IMR-90 (cell line): ENCODE data around the gene AKAP9. TPM values are rescaled to one million over a fixed set of nuclear protein-coding genes. Genes with fewer than 3 reads are reported as not detected.
"Not testable (repeated sequence)": the region's sequence is repeated elsewhere in the genome, so short reads cannot be mapped to it uniquely, and the experiment has no call there.

Source experiments
- ATAC-seq: fragments of 200-7000 bp; cut with Tn5 transposase; 2 replicates; pipeline ENCODE4 v1.9.1; 2020; ENCODE audit warnings: low read depth, mild to moderate bottlenecking, moderate library complexity
- BruUV-seq: library from RNA; stranded (reverse); fragments of 400-500 nt; replicated peaks from 2 replicates; lab custom pipeline; 2021; lab: Mats Ljungman, UMichigan
- CTCF ChIA-PET: fragments of 300-600 bp; formaldehyde crosslinking; extraction: SDS; loops from one replicate; lab custom pipeline; 2021; ENCODE audit warnings: antibody characterized with exemption; lab: Yijun Ruan, JAX
- POLR2A ChIA-PET: fragments of 300-600 bp; sonication (Branson Sonifier 250); formaldehyde crosslinking; loops from one replicate; lab custom pipeline; 2022; ENCODE audit warnings: antibody characterized with exemption; ENCODE audit not compliant: unreplicated experiment; lab: Charles Lee
- DNase-seq: peaks from one replicate; pipeline ENCODE4 v3.0.0; 2013
- H2AFZ ChIP-seq: replicated peaks from 2 replicates; pipeline ENCODE3; 2013; ENCODE audit warnings: low read length, mild to moderate bottlenecking; ENCODE audit not compliant: poor library complexity
- H2AK5ac ChIP-seq: 2 replicates; pipeline ENCODE4 v1.6.1; 2013; ENCODE audit warnings: low read depth, low read length, inconsistent platforms
- H2AK9ac ChIP-seq: replicated peaks from 2 replicates; pipeline ENCODE3; 2013; ENCODE audit warnings: mild to moderate bottlenecking, low read depth, low read length, moderate library complexity; ENCODE audit not compliant: poor library complexity
- H2BK120ac ChIP-seq: 2 replicates; pipeline ENCODE4 v1.6.1; 2013; ENCODE audit warnings: low read depth, low read length, inconsistent platforms
- H2BK15ac ChIP-seq: 3 replicates; pipeline ENCODE4 v1.6.1; 2013; ENCODE audit warnings: low read depth, low read length, inconsistent platforms
- H2BK20ac ChIP-seq: 2 replicates; pipeline ENCODE4 v1.6.1; 2013; ENCODE audit warnings: low read depth, mild to moderate bottlenecking, inconsistent platforms, low read length, moderate library complexity
- H2BK5ac ChIP-seq: 2 replicates; pipeline ENCODE4 v1.6.1; 2013; ENCODE audit warnings: mild to moderate bottlenecking, low read depth, low read length, inconsistent platforms; ENCODE audit not compliant: poor library complexity, severe bottlenecking
- H3K14ac ChIP-seq: replicated peaks from 2 replicates; pipeline ENCODE4 v1.6.1; 2013; ENCODE audit warnings: low read depth, low read length, inconsistent platforms
- H3K18ac ChIP-seq: 2 replicates; pipeline ENCODE4 v1.6.1; 2013; ENCODE audit warnings: low read depth, low read length, control low read depth
- H3K23ac ChIP-seq: 2 replicates; pipeline ENCODE4 v1.6.1; 2013; ENCODE audit warnings: low read depth, low read length, inconsistent platforms
- H3K27ac ChIP-seq: 2 replicates; pipeline ENCODE4 v1.5.1; 2013; ENCODE audit warnings: mild to moderate bottlenecking, control low read depth, low read length; ENCODE audit not compliant: insufficient read depth
- H3K27me3 ChIP-seq: 2 replicates; pipeline ENCODE4 v1.6.1; 2013; ENCODE audit warnings: low read length; ENCODE audit not compliant: control insufficient read depth, insufficient read depth
- H3K36me3 ChIP-seq: 2 replicates; pipeline ENCODE4 v1.6.1; 2013; ENCODE audit warnings: low read length, mixed read lengths; ENCODE audit not compliant: control insufficient read depth, insufficient read depth
- H3K4ac ChIP-seq: 2 replicates; pipeline ENCODE4 v1.6.1; 2013; ENCODE audit warnings: low read depth, low read length, inconsistent platforms
- H3K4me1 ChIP-seq: 2 replicates; pipeline ENCODE4 v1.6.1; 2013; ENCODE audit warnings: low read length, mixed read lengths; ENCODE audit not compliant: control insufficient read depth, insufficient read depth
- H3K4me2 ChIP-seq: 2 replicates; pipeline ENCODE4 v1.6.1; 2013; ENCODE audit warnings: low read depth, mild to moderate bottlenecking, control low read depth, low read length, moderate library complexity
- H3K4me3 ChIP-seq: 2 replicates; pipeline ENCODE4 v1.5.1; 2013; ENCODE audit warnings: low read depth, mild to moderate bottlenecking, control low read depth, low read length, moderate library complexity; ENCODE audit not compliant: insufficient read depth
- H3K56ac ChIP-seq: 2 replicates; pipeline ENCODE4 v1.6.1; 2013; ENCODE audit warnings: low read length, inconsistent platforms; ENCODE audit not compliant: insufficient read depth; ENCODE audit errors: extremely low read depth
- H3K79me1 ChIP-seq, 2 experiments: 2 replicates each; pipeline ENCODE4 v1.6.1; 2013; ENCODE audit warnings: low read length in 2 of 2, inconsistent platforms in 1 of 2, low read depth in 1 of 2
- H3K9ac ChIP-seq: 2 replicates; pipeline ENCODE4 v1.6.1; 2013; ENCODE audit warnings: low read depth, low read length, control low read depth
- H3K9me1 ChIP-seq: 2 replicates; pipeline ENCODE4 v1.6.1; 2013; ENCODE audit warnings: low read length, inconsistent platforms; ENCODE audit not compliant: insufficient read depth
- H3K9me3 ChIP-seq: 2 replicates; pipeline ENCODE4 v1.6.1; 2013; ENCODE audit warnings: low read length; ENCODE audit not compliant: control insufficient read depth, insufficient read depth
- H4K20me1 ChIP-seq: 2 replicates; pipeline ENCODE4 v1.6.1; 2013; ENCODE audit warnings: low read length, inconsistent platforms; ENCODE audit not compliant: insufficient read depth
- H4K5ac ChIP-seq: 2 replicates; pipeline ENCODE4 v1.6.1; 2013; ENCODE audit warnings: mild to moderate bottlenecking, low read depth, low read length, control low read depth
- H4K8ac ChIP-seq, 2 experiments: 2 replicates each; pipeline ENCODE4 v1.6.1; 2013; ENCODE audit warnings: low read depth in 2 of 2, low read length in 2 of 2, control low read depth in 1 of 2, inconsistent platforms in 1 of 2
- H4K91ac ChIP-seq: 2 replicates; pipeline ENCODE4 v1.6.1; 2013; ENCODE audit warnings: low read depth, low read length, inconsistent platforms; ENCODE audit not compliant: insufficient read depth
- CTCF ChIP-seq: conservative IDR thresholded peaks from 2 replicates; pipeline ENCODE4 v1.5.1; 2012; ENCODE audit warnings: mild to moderate bottlenecking, low read depth, low read length, improper control_type of control experiment
- RAD21 ChIP-seq: IDR thresholded peaks from 2 replicates; pipeline ENCODE4 v1.6.1; 2012; ENCODE audit warnings: low read length, improper control_type of control experiment
- SMC3 ChIP-seq: fragments of 150-350 bp; IDR thresholded peaks from 2 replicates; pipeline ENCODE4 v1.6.1; 2016; ENCODE audit warnings: low read depth, mild to moderate bottlenecking, antibody characterized with exemption, low read length, moderate library complexity
- WGBS, 2 experiments: methylation state at CpG; one replicate each; pipeline versions ENCODE4 v1.1.5 to v1.1.7; 2013; ENCODE audit warnings: missing lambda C conversion rate in 2 of 2; ENCODE audit not compliant: insufficient read length in 1 of 2; ENCODE audit errors: extremely low coverage in 2 of 2; 5-methylcytosine and 5-hydroxymethylcytosine counted together
- dilution Hi-C: fragments of 300-500 bp; cut with HindIII; formaldehyde crosslinking; loops from one replicate; pipeline ENCODE4 v1.14.3; 2018; ENCODE audit warnings: low sequenced_read_pairs; ENCODE audit not compliant: unreplicated experiment
- in situ Hi-C: fragments of 300-500 bp; cut with MboI; formaldehyde crosslinking; loops from 3 replicates; pipeline ENCODE4 v1.14.3; 2019; ENCODE audit warnings: low sequenced_read_pairs, inconsistent platforms, mixed read lengths
- intact Hi-C: fragments of 100-400 bp; cut with micrococcal nuclease; formaldehyde crosslinking; loops from 2 replicates; pipeline ENCODE4 v1.10.0; 2022
- polyA plus RNA-seq, 3 experiments: library from polyadenylated mRNA; depleted of rRNA; stranded (reverse); fragments of >200 nt; gene quantifications; 2 replicates each; pipeline ENCODE4 v1.2.3, GENCODE V29; 2012; ENCODE audit warnings: low replicate concordance in 1 of 3
- total RNA-seq: library from RNA; depleted of rRNA; stranded (reverse); fragments of >200 nt; gene quantifications from 2 replicates; pipeline ENCODE4 v1.2.3, GENCODE V29; 2012

AKAP9 gene
- total and polyA plus RNA-seq, 2 of the 4 experiments (the other 2 are of a cell fraction): 9.7 to 25.3 TPM

GRCh38 chr7:91953618-91954017 is 13.0 kb downstream of the AKAP9 start:
- Histone ChIP-seq H3K18ac (no peak overlapping the region), H3K27ac (no peak overlapping the region), H2AFZ (no peak overlapping the region), H3K27me3 (no peaks in the 10 kb centered on the region), H4K8ac (no peak overlapping the region), H3K36me3 (no peaks in the 10 kb centered on the region), H3K9ac (no peak overlapping the region), H3K23ac (no peak overlapping the region), H3K4ac (no peak overlapping the region), H4K5ac (no peak overlapping the region), H4K20me1 (peaks cover 28% of the 10 kb centered on the region), H2BK5ac (no peak overlapping the region), H2BK120ac (no peak overlapping the region), H2BK15ac (no peak overlapping the region), H2AK9ac (no peak overlapping the region), H3K9me3 (no peaks in the 10 kb centered on the region), H3K14ac (no peak overlapping the region), H3K9me1 (no peaks in the 10 kb centered on the region), H3K4me2 (no peak overlapping the region), H4K91ac (no peak overlapping the region), H2BK20ac (no peak overlapping the region), H3K4me3 (no peak overlapping the region), H2AK5ac (no peak overlapping the region), H3K56ac (no peak overlapping the region), H3K79me1 (peaks cover 26 to 44% of the 10 kb centered on the region in 2 experiments), H3K4me1 (peaks cover 2% of the 10 kb centered on the region; the same call in 1 of the 2 replicates)
- DNase-seq: peak; percentile 36
- POLR2A ChIA-PET: no interaction called here
- TF ChIP-seq SMC3 (no peak; the same call in 1 of the 2 replicates), CTCF (peak; percentile 35), RAD21 (peak; percentile 7; the same call in 1 of the 2 replicates)
- intact Hi-C loops: no loop called here
- ATAC-seq: 0 out of 2 replicates have a peak, but pooled peaks have one; percentile 32
- BruUV-seq: no TSS peak
- CTCF ChIA-PET: interaction anchor here (0.7 to 0.8 kb wide), 2 partner anchors 9 to 200 kb away, joined by 3 read pairs; no protein-coding TSS in a partner anchor
- no CpG with 5 or more reads among the region's 3 CpGs for WGBS, 2 experiments
- in situ Hi-C loops: no loop called here
- dilution Hi-C loops: no loop called here

- intact Hi-C loops: not testable (repeated sequence)
- H4K20me1 ChIP-seq: peaks cover 24% of the 10 kb centered on the region; the same call in 1 of the 2 replicates
- CTCF ChIA-PET: interaction anchor here (0.7 kb wide), 1 partner anchor 92 kb away, joined by 4 read pairs; no protein-coding TSS in a partner anchor
These were observed 15.8 kb downstream of the AKAP9 start for GRCh38 chr7:91956464-91956863.

More at GRCh38 chr7:91956464-91956863, 15.8 kb downstream of the AKAP9 start:
- DNase-seq, POLR2A ChIA-PET, H3K9me1 ChIP-seq, H2BK15ac ChIP-seq, H2AFZ ChIP-seq, H3K4ac ChIP-seq, H3K4me2 ChIP-seq, H4K8ac ChIP-seq, H2BK120ac ChIP-seq, H2BK5ac ChIP-seq, H3K27me3 ChIP-seq, H3K4me1 ChIP-seq, H3K4me3 ChIP-seq, H2AK9ac ChIP-seq, H3K36me3 ChIP-seq, H2BK20ac ChIP-seq, H2AK5ac ChIP-seq, BruUV-seq, H3K18ac ChIP-seq, in situ Hi-C loops, dilution Hi-C loops, H4K91ac ChIP-seq, H3K14ac ChIP-seq, H3K27ac ChIP-seq, ATAC-seq, H3K9ac ChIP-seq, H3K9me3 ChIP-seq, H3K23ac ChIP-seq, H4K5ac ChIP-seq, H3K56ac ChIP-seq: not testable (repeated sequence)
- peaks cover 20 to 41% of the 10 kb centered on the region in 2 experiments for H3K79me1 ChIP-seq
- no CpG with 5 or more reads among the region's 2 CpGs for WGBS, 2 experiments
